ACC112 (cell line): ENCODE results near the gene CBX4.
A peak's percentile ranks its signal among the peaks of the same experiment; 100 is the strongest.

Source experiments
- H2AFZ ChIP-seq: fragments of 200-600 bp; sonication (generic); one replicate; pipeline ENCODE4 v1.6.0; 2017; ENCODE audit warnings: antibody characterized with exemption, low read length; ENCODE audit not compliant: unreplicated experiment
- H3K27ac ChIP-seq: fragments of 200-600 bp; sonication (generic); 2 replicates; pipeline ENCODE4 v1.5.1; 2014; ENCODE audit warnings: low read depth, mild to moderate bottlenecking, antibody characterized with exemption, low read length, moderate library complexity
- H3K27me3 ChIP-seq: fragments of 200-600 bp; sonication (generic); 2 replicates; pipeline ENCODE4 v1.6.1; 2014; ENCODE audit warnings: mild to moderate bottlenecking, antibody characterized with exemption, low read length, moderate library complexity, mixed read lengths; ENCODE audit not compliant: insufficient read depth
- H3K36me3 ChIP-seq: fragments of 200-600 bp; sonication (generic); 2 replicates; pipeline ENCODE4 v1.6.1; 2016; ENCODE audit warnings: mild to moderate bottlenecking, antibody characterized with exemption, low read length, moderate library complexity, mixed read lengths; ENCODE audit not compliant: insufficient read depth
- H3K4me1 ChIP-seq: fragments of 200-600 bp; sonication (generic); one replicate; pipeline ENCODE4 v1.6.1; 2016; ENCODE audit warnings: low read length, mixed read lengths; ENCODE audit not compliant: insufficient read depth, unreplicated experiment, control insufficient read depth
- H3K4me3 ChIP-seq: fragments of 200-600 bp; sonication (generic); 2 replicates; pipeline ENCODE4 v1.5.1; 2014; ENCODE audit warnings: mild to moderate bottlenecking, low read depth, low read length
- H3K79me2 ChIP-seq: fragments of 200-600 bp; sonication (generic); one replicate; pipeline ENCODE4 v1.6.0; 2016; ENCODE audit warnings: low read length; ENCODE audit not compliant: control insufficient read depth, unreplicated experiment, insufficient read depth

The CBX4 gene

DNA sequence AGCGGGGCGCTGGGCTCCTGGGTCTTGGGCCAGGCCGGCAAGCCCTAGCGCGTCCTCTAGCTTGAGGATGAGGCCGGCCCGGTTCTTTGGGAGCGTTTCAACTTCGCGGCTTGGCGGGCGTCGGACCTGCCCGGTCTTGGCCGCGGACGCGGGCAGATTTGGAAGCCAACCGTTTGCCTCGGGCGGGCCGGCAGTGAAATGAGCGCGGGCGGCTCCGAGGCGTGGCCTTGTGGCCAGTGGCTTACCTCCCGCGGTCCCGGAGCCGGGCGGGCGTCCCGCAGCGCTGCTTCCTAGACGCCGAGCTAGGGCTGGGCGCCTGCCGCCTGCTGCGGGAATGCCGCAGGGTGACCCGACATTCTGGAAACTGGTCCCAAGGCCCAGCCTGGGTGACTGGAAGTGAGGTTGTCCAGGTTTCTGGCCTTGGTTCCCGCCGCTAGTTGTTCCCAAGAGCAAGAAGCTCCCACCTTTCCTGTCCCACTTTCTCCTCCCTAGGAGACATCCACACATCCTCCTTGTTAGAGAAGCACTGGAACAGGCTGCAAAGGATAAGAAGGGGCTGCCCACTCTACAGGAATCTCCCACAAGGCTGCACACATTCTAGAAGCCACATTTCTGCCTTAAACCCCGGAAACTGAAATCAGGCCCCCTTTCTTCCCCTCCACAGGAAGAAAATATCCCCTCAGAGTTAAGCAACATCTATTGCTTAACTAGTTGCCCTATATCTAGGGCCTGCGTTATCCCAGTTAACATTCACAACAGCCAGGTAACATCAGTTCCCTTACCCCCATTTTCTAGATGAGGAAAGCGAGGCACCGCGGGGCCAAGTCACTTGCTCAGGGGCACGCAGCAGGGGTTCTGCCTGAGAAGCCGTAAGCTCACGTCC is 37.8 kb downstream of the CBX4 start:
- H2AFZ ChIP-seq: peak overlapping the region; percentile 22

GRCh38 chr17:79800325-79801155 is 38.7 kb downstream of the CBX4 start:
- H3K4me1 ChIP-seq: peaks cover 26% of the 10 kb centered on the region
- peaks cover 79% of the 10 kb centered on the region for H3K27me3 ChIP-seq
- H3K27ac ChIP-seq: no peak overlapping the region
- no peaks in the 10 kb centered on the region for H3K36me3 ChIP-seq
- peak overlapping the region; percentile 22 for H2AFZ ChIP-seq
- H3K79me2 ChIP-seq: no peaks in the 10 kb centered on the region
- peak overlapping the region; percentile 43; the same call in 1 of the 2 replicates for H3K4me3 ChIP-seq

More for the DNA sequence above, 37.8 kb downstream of the CBX4 start:
- H3K27ac ChIP-seq: no peak overlapping the region
- H3K4me3 ChIP-seq: no peak overlapping the region; the same call in 1 of the 2 replicates
- no peaks in the 10 kb centered on the region for H3K36me3 ChIP-seq
- H3K79me2 ChIP-seq: no peaks in the 10 kb centered on the region
- peaks cover 88% of the 10 kb centered on the region for H3K27me3 ChIP-seq
- peaks cover 21% of the 10 kb centered on the region for H3K4me1 ChIP-seq

DNA sequence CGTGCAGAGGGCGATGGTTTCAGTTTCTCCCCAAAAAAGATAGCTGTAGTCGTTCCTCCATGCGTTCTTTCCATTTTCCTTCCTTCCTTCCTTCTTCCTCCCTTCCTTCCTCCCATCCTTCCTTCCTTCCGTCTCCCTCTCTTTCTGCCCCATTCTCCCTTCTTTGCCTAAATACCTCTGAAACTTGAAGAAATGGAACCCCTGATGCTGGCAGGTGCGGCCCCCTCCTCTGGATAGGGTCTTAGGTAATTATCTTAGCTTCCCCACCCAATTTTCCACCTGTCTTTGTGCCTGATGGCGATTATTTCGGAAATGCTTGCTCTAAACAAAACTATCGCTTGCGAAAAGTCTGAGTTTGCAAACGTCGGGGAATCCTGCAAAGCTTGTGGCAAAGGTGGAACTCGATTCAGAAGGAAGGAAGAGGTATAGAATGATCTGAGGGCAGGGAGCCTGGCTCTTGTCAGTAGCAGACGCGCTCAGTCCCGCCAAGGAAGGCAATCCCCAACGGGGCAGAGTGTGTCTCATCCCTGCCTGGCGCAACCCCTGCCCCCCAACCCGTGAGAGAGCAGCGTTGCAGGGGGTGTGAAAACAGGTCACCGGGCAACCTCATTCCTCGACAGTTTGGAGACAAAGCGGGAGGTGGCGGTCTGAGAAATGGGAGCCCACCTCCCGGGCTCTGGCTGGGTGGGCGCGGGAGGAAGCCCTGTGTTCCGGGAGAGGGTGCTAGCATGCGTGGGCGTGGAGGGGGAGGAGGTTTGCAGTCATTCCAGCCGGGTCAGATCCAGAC is 39.5 kb downstream of the CBX4 start:
- Histone ChIP-seq H3K27me3 (peaks cover 71% of the 10 kb centered on the region), H3K79me2 (no peaks in the 10 kb centered on the region), H3K4me1 (peaks cover 26% of the 10 kb centered on the region), H3K36me3 (no peaks in the 10 kb centered on the region), H3K27ac (no peak overlapping the region), H2AFZ (no peak overlapping the region), H3K4me3 (peak overlapping the region; percentile 43; the same call in 1 of the 2 replicates)

GRCh38 chr17:79799174-79799537 is 40.1 kb downstream of the CBX4 start:
- peaks cover 65% of the 10 kb centered on the region for H3K27me3 ChIP-seq
- H3K4me1 ChIP-seq: peaks cover 26% of the 10 kb centered on the region
- no peaks in the 10 kb centered on the region for H3K79me2 ChIP-seq
- no peak overlapping the region for H3K27ac ChIP-seq
- H2AFZ ChIP-seq: no peak overlapping the region
- no peak overlapping the region; the same call in 1 of the 2 replicates for H3K4me3 ChIP-seq
- H3K36me3 ChIP-seq: no peaks in the 10 kb centered on the region

DNA sequence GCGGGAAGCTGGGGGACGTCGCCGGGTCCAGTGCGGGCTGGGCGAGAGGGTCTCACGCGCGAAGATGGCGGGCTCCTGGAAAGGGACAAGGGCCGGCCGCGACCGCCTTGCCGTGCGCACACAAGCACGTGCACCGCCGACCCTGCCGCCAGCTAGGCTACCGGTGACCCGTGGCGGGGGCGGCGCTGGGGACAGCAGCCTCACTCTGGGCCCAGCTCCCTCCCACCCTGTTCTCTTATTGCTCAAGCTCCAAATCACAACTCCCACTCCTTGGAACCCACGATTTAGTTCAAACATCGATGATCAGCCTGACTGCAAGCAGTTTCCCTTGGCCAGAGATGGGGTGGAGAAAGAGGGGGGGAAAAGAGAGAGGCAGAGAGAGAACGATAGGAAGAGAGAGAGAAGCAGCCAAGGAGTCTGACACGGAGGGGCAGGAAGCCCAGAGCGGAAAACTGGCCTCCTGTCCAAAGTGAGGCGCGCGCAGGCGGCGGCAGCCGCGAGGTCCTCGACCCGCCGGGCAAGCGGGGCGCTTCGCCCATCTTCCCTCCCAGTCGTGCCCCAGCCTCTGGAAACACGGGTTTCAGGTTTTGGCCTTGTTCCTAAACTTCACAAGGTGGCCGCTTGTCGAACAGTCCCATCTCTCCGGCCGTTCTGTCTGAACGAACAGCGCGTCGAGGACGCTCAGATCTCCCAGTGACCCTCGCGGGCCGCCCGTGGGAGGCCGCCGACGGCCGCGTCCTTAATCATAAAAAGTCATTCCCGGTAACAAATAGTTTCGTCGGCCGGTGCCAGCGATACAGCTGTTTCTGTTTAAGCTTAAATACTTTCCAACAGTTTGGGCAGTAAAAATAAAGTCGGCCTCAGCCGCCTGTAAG is 40.7 kb downstream of the CBX4 start:
- Histone ChIP-seq H3K27me3 (peaks cover 59% of the 10 kb centered on the region), H3K4me1 (peaks cover 26% of the 10 kb centered on the region), H3K27ac (no peak overlapping the region), H2AFZ (peak overlapping the region; percentile 48), H3K79me2 (no peaks in the 10 kb centered on the region), H3K36me3 (no peaks in the 10 kb centered on the region), H3K4me3 (peak overlapping the region; percentile 94)

GRCh38 chr17:79797492-79798298 is 41.5 kb downstream of the CBX4 start:
- Histone ChIP-seq H3K79me2 (no peaks in the 10 kb centered on the region), H3K36me3 (no peaks in the 10 kb centered on the region), H2AFZ (peak overlapping the region; percentile 48), H3K27ac (no peak overlapping the region), H3K4me3 (peak overlapping the region; percentile 94), H3K27me3 (peaks cover 51% of the 10 kb centered on the region), H3K4me1 (peaks cover 26% of the 10 kb centered on the region)

DNA sequence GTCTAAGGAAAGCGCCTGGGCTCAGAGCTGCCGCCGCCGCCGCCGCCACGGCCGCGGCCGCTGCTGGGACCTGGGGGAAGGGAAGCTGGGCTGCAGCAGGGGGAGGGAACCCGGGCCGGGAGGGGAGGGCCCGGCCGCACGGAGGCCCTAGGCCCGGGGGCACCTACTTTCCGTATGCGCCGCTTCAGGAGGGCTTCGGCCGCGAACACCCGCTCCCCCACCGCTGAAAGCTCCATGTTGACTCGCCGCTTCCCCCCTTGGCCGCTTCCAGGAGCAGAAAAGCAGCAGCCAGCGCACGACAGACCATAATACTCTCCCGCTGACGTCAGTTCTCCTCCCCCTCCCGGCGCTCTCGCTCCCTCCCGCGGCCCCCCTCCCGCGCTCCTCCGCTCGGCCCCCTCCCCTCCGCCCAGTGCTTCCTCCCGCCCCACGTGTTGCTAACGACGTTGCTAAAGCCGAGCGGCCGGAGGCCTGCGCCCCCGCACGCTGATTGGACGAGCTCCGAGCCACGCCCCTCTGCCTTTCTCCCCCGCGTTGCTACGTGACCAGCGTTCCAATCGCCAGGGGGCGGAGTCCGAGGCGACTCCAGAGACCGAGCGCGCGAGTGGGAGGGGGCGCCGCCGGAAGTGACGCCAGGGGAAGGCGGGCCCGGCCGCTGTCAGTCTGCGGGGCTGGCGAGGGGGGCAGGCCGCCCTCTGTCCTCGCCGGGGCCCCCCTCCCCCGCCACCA is 42.3 kb downstream of the CBX4 start, which contains the start of gene CBX8:
TSS of gene CBX8 (minus strand) at position 315 of the 729 bp plus-strand sequence. CDS start at position 236, 79 bp downstream.
- H3K4me3 ChIP-seq: peak within 1 kb of the TSS; percentile 94
- H3K79me2 ChIP-seq: no peaks in the 10 kb centered on the region
- H3K4me1 ChIP-seq: peaks cover 28% of the 10 kb centered on the region
- H3K27me3 ChIP-seq: peaks cover 50% of the 10 kb centered on the region
- peak within 1 kb of the TSS; percentile 36; the same call in 1 of the 2 replicates for H3K27ac ChIP-seq
- H3K36me3 ChIP-seq: no peaks in the 10 kb centered on the region
- H2AFZ ChIP-seq: peak within 1 kb of the TSS; percentile 48

DNA sequence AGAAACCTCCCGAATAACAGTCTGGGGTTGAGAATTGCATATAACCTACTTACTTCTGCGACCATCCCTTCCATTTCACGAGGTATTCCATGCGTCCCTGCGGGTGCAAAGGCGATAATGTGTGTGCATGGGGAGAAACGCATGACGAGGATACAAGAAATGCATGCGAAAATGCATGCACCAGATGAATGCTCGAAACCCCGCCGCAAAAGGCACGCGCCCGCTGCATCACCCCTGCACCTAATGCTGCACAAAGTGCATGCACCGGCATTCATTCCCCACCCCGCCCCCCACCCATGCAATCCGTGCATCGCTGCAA is 42.8 kb downstream of the CBX4 start:
- H3K4me3 ChIP-seq: peak overlapping the region; percentile 94
- H3K36me3 ChIP-seq: no peaks in the 10 kb centered on the region
- H3K27me3 ChIP-seq: peaks cover 50% of the 10 kb centered on the region
- H3K79me2 ChIP-seq: no peaks in the 10 kb centered on the region
- peaks cover 34% of the 10 kb centered on the region for H3K4me1 ChIP-seq
- H3K27ac ChIP-seq: no peak overlapping the region
- H2AFZ ChIP-seq: no peak overlapping the region
